Smooth muscle cell (in vitro differentiated cells): ENCODE results near the gene SERPINE1. TPM values are rescaled to one million over a fixed set of nuclear protein-coding genes. Genes with fewer than 3 reads are reported as not detected.
A peak's percentile ranks its signal among the peaks of the same experiment; 100 is the strongest.

Experiments used
- DNase-seq: peaks from one replicate; lab custom pipeline; 2025; ENCODE audit not compliant: unreplicated experiment; lab: John Stamatoyannopoulos, UW
- H2AFZ ChIP-seq: fragments of 200-600 bp; sonication (generic); 2 replicates; pipeline ENCODE4 v1.6.0; 2016; ENCODE audit warnings: antibody characterized with exemption, low read depth, mild to moderate bottlenecking
- H3F3A ChIP-seq: fragments of 200-600 bp; sonication (generic); 2 replicates; pipeline ENCODE4 v1.6.0; 2017; ENCODE audit warnings: antibody characterized with exemption, low read depth
- H3K27ac ChIP-seq: fragments of 200-600 bp; sonication (generic); 2 replicates; pipeline ENCODE4 v1.5.1; 2016; ENCODE audit warnings: low read depth, mild to moderate bottlenecking
- H3K27me3 ChIP-seq: fragments of 200-600 bp; sonication (generic); 2 replicates; pipeline ENCODE4 v1.6.1; 2016; ENCODE audit warnings: low read depth, mild to moderate bottlenecking
- H3K36me3 ChIP-seq: fragments of 200-600 bp; sonication (generic); 2 replicates; pipeline ENCODE4 v1.5.1; 2016; ENCODE audit warnings: low read depth
- H3K4me1 ChIP-seq: fragments of 200-600 bp; sonication (generic); 2 replicates; pipeline ENCODE4 v1.5.1; 2016; ENCODE audit warnings: low read depth
- H3K4me2 ChIP-seq: fragments of 200-600 bp; sonication (generic); 2 replicates; pipeline ENCODE4 v1.6.0; 2016; ENCODE audit warnings: mild to moderate bottlenecking
- H3K4me3 ChIP-seq: fragments of 200-600 bp; sonication (generic); 2 replicates; pipeline ENCODE4 v1.5.1; 2016; ENCODE audit warnings: mild to moderate bottlenecking
- H3K79me2 ChIP-seq: fragments of 200-600 bp; sonication (generic); 2 replicates; pipeline ENCODE4 v1.6.0; 2016; ENCODE audit warnings: low read depth, mild to moderate bottlenecking
- H3K9ac ChIP-seq: fragments of 200-600 bp; sonication (generic); 2 replicates; pipeline ENCODE4 v1.6.0; 2016; ENCODE audit warnings: low read depth
- H3K9me3 ChIP-seq: fragments of 200-600 bp; sonication (generic); replicated peaks from 2 replicates; pipeline ENCODE4 v1.5.1; 2016; ENCODE audit warnings: low read depth
- H4K20me1 ChIP-seq: fragments of 200-600 bp; sonication (generic); 2 replicates; pipeline ENCODE4 v1.6.0; 2016; ENCODE audit warnings: low read depth
- WGBS: methylation state at CpG from one replicate; pipeline ENCODE4 v1.1.7; 2016; ENCODE audit warnings: low lambda C conversion rate; 5-methylcytosine and 5-hydroxymethylcytosine counted together
- polyA plus RNA-seq: library from polyadenylated mRNA; unstranded; fragments of >200 nt; fragmentation: Nextera tagmentation; extraction: Ambion mirVana; gene quantifications from 2 replicates; pipeline ENCODE4 v1.2.1, GENCODE V29; 2016
- total RNA-seq: library from RNA; depleted of rRNA; stranded (reverse); fragments of >200 nt; gene quantifications from 2 replicates; pipeline ENCODE4 v1.2.3, GENCODE V29; 2014
- TF ChIP-seq, protein P1 (sequence below): fragments of 200-600 bp; sonication (generic); IDR thresholded peaks from 2 replicates; pipeline ENCODE4 v1.5.1; 2017; ENCODE audit warnings: borderline replicate concordance, mild to moderate bottlenecking, antibody characterized with exemption; ENCODE audit not compliant: insufficient read depth, poor library complexity, severe bottlenecking

The SERPINE1 gene
- total and polyA plus RNA-seq, 2 experiments from 2014 or later, result 435 to 495 TPM

DNA sequence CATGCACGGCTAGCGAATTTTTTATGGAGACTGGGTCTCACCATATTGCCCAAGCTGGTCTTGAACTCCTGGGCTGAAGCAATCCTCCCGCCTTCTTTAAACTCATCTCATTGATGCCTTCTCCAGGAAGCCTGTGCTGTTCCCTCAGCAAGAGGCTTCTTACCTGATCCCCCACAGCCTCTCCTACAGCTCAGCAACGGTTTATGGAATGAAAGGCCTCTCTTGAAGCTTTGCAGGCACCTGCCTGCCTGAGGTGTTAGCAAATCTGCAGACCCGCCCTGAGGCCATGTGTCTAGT, 42.1 kb upstream of the SERPINE1 start:
- Histone ChIP-seq H3K27ac (peak overlapping the region; percentile 90), H3K4me3 (peak overlapping the region; percentile 82), H3K4me2 (peak overlapping the region; percentile 97), H3K9me3 (no peaks in the 10 kb centered on the region), H3F3A (no peaks in the 10 kb centered on the region), H3K27me3 (no peaks in the 10 kb centered on the region), H3K4me1 (no peaks in the 10 kb centered on the region), H3K9ac (no peak overlapping the region), H3K79me2 (peaks cover 16% of the 10 kb centered on the region), H4K20me1 (no peaks in the 10 kb centered on the region), H2AFZ (peak overlapping the region; percentile 41), H3K36me3 (no peaks in the 10 kb centered on the region)
- TF ChIP-seq, protein P1, sequence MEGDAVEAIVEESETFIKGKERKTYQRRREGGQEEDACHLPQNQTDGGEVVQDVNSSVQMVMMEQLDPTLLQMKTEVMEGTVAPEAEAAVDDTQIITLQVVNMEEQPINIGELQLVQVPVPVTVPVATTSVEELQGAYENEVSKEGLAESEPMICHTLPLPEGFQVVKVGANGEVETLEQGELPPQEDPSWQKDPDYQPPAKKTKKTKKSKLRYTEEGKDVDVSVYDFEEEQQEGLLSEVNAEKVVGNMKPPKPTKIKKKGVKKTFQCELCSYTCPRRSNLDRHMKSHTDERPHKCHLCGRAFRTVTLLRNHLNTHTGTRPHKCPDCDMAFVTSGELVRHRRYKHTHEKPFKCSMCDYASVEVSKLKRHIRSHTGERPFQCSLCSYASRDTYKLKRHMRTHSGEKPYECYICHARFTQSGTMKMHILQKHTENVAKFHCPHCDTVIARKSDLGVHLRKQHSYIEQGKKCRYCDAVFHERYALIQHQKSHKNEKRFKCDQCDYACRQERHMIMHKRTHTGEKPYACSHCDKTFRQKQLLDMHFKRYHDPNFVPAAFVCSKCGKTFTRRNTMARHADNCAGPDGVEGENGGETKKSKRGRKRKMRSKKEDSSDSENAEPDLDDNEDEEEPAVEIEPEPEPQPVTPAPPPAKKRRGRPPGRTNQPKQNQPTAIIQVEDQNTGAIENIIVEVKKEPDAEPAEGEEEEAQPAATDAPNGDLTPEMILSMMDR, result no peak
- DNase-seq, result no peak
- WGBS, result 57% methylated on average over 5 of the region's 5 CpGs

DNA sequence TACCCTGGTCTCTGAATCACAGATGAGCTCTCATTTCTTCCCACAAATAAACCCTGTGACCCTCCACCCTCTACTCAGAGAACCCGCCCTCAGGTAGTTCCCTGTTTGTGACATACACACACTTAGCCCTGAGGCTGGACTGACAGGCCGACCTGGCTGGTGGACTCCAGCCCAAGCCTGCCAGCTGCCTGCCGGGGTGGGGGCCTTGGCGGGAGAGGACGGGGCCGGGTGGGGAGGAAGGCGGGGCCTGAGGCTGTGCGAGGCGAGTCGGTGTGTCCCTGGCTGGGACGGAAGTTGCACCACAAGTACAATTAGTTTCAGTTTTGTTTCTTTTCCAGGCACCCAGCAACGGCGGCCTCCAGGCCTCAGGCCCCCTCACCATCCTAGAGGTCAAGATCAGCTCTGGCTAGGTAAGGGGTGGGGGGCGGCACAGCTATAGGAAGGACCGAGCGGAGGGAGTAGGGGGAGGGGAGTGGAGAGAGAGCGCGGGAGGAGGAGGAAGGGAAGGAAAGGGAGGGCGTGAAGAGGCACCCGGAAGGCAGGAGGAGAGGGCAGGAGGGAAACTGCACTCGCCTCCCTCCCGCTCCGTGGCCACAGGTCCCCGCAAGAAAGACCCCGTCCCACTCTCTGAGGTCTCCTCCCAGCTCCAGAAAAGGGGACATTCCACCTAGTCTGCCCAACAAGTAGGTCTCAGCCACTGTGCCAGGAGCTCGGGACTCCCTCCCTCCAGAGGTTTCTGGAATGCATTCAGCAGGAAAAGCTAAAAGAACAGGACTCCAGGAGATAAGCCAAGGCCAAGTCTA, 41.5 kb upstream of the SERPINE1 start, which contains the start of gene TRIM56:
TSS of gene TRIM56 (plus strand) at position 320 of the 803 bp plus-strand sequence. CDS start 1,832 bp downstream, outside the sequence.
- H3K79me2 ChIP-seq, result peaks cover 18% of the 10 kb centered on the region
- H3K9me3 ChIP-seq, result no peaks in the 10 kb centered on the region
- peak within 1 kb of the TSS; percentile 97 for H3K4me2 ChIP-seq
- H3K9ac ChIP-seq, result peak within 1 kb of the TSS; percentile 96
- H4K20me1 ChIP-seq, result no peaks in the 10 kb centered on the region
- peak within 1 kb of the TSS; percentile 82 for H3K4me3 ChIP-seq
- TF ChIP-seq, protein P1, result no peak
- no peaks in the 10 kb centered on the region for H3F3A ChIP-seq
- peak within 1 kb of the TSS; percentile 90 for H3K27ac ChIP-seq
- H3K4me1 ChIP-seq, result no peaks in the 10 kb centered on the region
- no peaks in the 10 kb centered on the region for H3K36me3 ChIP-seq
- H2AFZ ChIP-seq, result peak within 1 kb of the TSS; percentile 41
- peak; percentile 55 for DNase-seq
- WGBS, result 5% methylated on average over 20 of the region's 26 CpGs
- H3K27me3 ChIP-seq, result no peaks in the 10 kb centered on the region

DNA sequence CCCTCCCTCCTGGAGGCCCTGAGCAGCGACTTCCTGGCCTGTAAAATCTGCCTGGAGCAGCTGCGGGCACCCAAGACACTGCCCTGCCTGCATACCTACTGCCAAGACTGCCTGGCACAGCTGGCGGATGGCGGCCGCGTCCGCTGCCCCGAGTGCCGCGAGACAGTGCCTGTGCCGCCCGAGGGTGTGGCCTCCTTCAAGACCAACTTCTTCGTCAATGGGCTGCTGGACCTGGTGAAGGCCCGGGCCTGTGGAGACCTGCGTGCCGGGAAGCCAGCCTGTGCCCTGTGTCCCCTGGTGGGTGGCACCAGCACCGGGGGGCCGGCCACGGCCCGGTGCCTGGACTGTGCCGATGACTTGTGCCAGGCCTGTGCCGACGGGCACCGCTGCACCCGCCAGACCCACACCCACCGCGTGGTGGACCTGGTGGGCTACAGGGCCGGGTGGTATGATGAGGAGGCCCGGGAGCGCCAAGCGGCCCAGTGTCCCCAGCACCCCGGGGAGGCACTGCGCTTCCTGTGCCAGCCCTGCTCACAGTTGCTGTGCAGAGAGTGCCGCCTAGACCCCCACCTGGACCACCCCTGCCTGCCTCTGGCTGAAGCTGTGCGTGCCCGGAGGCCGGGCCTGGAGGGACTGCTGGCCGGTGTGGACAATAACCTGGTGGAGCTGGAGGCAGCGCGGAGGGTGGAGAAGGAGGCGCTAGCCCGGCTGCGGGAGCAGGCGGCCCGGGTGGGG, 39.4 kb upstream of the SERPINE1 start:
- TF ChIP-seq, protein P1, result no peak
- Histone ChIP-seq H4K20me1 (no peaks in the 10 kb centered on the region), H3K36me3 (no peaks in the 10 kb centered on the region), H3K27ac (no peak overlapping the region), H3K79me2 (peaks cover 20% of the 10 kb centered on the region), H3K9me3 (no peaks in the 10 kb centered on the region), H3K27me3 (no peaks in the 10 kb centered on the region), H3K4me1 (no peaks in the 10 kb centered on the region), H3F3A (no peaks in the 10 kb centered on the region), H3K4me2 (no peak overlapping the region), H3K4me3 (no peak overlapping the region), H2AFZ (no peak overlapping the region), H3K9ac (no peak overlapping the region)
- 98% methylated on average over 45 of the region's 45 CpGs for WGBS
- DNase-seq, result no peak
